ENCODE measurements around the gene MED25. TPM values are rescaled to one million over a fixed set of nuclear protein-coding genes. Genes with fewer than 3 reads are reported as not detected.

Gene MED25
- total RNA-seq, 1 donor from 2014 or later: 13.4 TPM

DNA sequence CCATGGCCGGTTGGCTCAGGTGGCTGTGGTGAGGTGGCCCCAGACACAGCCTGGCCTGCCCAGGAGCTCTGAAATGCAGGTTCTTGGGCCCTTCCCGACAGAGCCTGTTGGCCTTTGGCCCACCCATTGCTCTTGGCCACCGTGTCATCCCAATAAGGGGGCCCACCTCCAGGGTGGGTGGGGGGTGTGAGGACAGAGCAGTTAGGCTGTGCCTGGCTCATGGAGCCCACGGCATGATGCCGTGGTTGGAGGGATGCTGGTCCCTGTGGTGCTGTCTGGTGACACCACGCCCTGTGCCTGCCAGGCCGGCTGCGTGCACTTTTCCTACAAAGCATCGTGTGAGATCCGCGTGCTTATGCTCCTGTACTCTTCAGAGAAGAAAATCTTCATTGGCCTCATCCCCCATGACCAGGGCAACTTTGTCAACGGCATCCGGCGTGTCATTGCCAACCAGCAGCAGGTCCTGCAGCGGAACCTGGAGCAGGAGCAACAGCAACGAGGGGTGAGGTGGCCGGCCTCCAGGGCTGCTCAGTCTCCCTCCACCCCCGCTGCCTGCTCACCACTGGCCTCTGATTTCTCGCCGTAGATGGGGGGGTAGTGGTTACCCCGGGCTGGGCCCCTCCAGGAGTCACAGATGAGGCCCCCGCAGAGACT is 41.7 kb downstream of the MED25 start:
- no peak for DNase-seq

DNA sequence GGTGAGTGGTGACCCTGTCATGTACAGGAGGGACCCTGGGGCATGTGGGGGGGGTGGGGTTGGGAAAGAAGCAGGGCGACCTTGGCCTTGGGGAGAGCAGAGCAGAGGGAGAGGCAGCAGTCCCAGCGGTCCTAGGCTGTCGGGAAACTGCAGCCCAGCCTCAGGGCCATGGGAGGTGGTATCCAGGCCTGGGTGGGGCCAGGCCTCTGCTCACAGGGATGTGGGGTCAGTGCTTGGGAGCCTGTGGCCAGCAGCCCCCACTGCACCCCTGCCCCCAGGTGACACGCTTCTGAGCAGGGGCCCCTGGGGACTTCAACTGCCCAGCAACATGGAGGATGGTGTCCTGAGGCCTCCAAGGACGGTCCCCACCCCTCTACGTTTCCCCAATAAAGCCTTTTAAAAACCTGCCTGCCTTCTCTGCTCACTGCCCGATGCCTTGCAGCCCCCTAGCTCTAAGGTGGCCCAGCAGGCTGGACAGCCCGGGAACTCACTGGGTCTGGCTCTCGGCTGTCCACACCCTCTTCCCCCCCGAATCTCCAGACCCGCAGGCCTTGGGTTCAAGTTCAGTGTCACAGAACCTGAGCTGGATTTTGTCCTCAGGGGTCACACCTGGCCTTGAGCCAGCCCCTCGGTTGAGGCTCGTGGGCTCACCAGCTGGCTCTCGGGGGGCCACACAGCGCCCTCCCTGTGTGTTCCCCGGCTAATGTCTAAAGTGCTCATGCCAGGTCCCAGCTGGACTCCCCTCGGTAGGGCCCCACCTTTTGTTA is 42.4 kb downstream of the MED25 start:
- DNase-seq: no peak

GRCh38 chr19:49861107-49861506 is 43.0 kb downstream of the MED25 start:
- no peak for DNase-seq

DNA sequence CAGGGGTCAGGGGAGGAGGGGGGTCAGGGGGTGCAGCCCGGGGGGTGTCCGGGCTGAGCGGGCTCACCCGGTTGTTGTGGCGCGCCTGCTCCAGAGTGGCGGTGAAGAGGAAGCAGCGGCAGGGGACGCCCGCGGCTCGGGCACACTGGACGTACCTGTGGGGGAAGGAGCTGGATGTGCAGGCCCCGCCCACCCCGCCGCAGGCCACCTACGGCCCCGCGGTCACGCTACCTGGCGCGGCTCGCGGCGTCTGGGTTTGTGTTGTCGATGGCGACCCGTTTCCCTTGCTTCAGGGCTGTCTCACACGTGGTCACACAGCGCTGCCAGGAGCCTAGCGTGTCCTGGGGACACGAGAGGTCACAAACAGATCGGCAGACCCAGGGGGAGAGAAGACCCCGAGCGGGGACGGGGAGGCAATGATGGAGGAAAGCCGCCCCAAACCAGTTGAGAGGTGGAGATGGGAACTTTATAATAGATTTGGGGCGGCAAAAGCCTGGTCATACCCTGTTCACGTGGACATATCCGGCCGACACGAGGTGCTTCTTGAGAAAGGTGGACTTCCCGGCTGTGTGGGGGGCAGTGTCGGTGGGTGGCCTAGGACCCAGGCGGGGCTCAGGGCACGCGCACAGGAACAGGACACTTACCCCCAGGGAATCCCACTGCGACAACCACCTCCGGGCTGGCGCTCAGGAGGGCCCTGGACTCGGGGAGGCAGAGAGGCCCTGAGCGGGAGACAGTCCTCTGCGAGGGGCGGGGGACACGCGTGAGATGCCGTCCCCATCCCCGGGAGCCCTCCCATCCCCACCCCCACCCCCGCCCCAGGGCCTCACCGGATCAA is 43.7 kb downstream of the MED25 start:
- no peak for DNase-seq

GRCh38 chr19:49862391-49863253 is 44.5 kb downstream of the MED25 start:
- DNase-seq: peak; percentile 38

DNA sequence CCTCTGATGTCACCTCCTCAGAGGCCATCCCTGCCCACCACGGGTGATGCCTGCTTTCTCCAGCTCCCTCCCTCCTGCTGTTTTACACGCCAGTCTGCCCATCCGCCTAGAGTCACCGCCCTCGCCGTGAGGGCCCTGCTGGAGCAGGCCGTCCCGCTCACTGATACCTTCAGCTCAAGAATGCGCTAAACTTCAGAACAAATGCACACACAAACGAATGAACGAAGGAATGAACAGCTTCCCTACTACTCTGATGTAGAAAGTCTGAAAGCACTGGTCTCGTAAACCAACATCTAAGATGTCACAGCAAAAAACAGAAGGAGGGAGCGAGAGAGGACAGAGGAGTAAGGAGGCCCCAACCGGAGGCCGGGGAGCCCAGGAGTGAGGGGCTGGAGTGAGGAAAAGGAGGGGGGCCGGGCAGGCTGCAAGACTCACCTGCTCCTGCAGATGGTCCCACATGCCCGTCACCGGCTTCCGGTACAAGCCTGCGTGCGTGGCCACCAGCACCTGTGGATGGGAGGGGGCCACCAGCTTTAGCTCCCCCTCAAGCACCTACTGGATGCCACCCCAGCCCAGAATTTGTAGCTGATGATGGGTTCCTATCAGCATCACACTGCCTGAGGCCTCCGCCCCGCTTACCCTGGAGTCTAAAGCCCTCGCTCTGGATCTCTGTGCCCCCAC is 45.3 kb downstream of the MED25 start:
- no peak for DNase-seq

- no peak for DNase-seq
These were observed 45.8 kb downstream of the MED25 start for GRCh38 chr19:49863935-49864320.

- DNase-seq: no peak
These were observed 46.8 kb downstream of the MED25 start for GRCh38 chr19:49864890-49865289.

DNA sequence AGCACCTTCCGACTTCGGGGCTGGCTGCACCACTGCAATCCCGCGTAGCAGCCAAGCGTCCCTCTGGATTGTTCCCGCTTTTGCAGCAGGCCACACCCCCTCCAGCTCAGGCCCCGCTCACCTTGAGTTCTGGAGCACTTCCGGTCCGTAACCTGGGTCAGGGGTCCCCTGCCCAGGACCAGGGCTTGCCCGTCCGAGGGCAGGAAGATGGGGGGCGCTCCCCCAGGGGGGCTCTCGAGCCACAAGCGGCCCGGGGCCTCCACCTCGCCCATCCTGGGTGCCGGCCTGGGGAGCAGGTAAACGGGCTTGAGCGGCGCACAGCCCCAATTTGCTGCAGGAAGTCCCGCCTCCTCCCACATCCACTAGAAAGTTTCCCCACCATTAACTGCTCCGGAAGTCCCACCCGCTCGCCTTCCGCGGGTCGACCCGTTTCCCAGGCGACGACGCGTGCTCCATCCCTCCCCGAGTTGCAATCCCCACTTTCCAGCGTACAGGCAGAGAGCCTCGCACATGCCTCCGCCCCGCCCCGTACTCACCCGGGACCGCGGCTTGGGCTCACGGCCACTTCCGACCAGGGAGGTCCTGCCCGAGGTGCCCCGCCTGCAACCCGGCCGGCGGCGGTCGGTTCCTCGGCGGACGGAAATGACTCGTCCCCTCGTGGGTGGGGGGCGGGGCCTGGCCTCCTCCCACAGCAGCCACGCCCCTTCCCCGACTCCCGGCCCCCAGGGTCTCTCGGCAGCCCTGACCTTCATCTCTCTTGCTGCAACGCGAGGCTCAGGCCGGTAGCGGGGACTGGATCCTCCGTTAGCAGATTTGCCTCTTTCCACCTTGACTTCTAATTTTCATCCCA is 49.1 kb downstream of the MED25 start, which contains the start of gene PNKP:
TSS of gene PNKP (minus strand) at position 644 of the 850 bp plus-strand sequence. CDS start at position 272, 372 bp downstream.
- DNase-seq: peak; percentile 94

- no peak for DNase-seq
These were observed 51.0 kb downstream of the MED25 start for GRCh38 chr19:49869009-49869483.

GRCh38 chr19:49869484-49870308 is 51.6 kb downstream of the MED25 start:
- peak; percentile 100 for DNase-seq

DNA sequence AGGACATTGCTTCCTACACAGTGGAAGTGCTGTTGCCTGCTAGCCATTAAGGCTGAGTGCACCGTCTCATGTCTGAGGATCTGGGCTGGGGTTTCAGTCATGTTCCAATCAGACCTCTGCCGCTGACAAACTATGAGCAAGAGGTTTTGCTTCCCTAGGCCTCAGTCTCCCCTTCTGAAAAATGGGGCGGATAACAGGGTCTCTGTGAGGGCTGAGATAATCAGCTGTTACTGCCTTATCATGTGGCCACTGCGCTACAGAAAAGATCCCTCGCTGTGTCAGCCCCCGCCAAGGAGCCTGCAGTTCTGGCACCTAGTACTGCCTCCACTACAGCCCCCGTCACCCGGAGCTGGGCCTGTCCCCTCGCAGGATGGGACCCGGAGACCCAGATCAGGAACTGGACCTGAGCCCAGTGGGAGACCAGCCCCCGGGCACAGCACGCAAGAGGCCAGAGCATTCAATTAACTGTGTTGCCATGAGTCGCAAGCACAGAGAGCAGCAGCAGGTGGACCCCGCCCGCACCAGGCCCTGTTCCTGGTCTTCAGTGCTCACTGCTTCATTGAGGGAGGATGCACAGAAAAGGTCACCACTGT is 52.3 kb downstream of the MED25 start:
- DNase-seq: no peak

GRCh38 chr19:49871349-49871985 is 53.4 kb downstream of the MED25 start:
- DNase-seq: no peak

- no peak for DNase-seq
These were observed 54.4 kb downstream of the MED25 start for GRCh38 chr19:49872245-49873128.

DNA sequence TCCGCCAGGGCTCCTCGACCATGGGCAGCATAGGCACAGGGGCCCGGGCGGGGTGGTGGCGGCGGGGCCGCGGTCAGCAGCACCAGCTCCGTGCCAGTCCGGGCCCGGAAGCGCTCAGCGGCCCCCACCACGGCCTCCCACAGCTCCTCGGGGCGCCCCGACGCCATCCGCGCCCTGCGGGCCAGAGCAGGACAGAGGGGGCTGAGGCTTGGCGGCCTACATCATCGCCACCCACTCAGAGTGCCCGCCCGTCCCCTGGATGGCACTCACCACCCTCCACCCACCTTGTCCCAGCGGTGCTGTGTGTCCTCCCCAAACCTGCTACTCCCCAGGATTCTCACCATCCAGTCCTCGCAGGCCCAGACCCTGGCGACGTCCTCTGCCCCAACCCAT is 55.0 kb downstream of the MED25 start:
- no peak for DNase-seq

- DNase-seq: no peak
These were observed 55.7 kb downstream of the MED25 start for GRCh38 chr19:49873834-49874233.

DNA sequence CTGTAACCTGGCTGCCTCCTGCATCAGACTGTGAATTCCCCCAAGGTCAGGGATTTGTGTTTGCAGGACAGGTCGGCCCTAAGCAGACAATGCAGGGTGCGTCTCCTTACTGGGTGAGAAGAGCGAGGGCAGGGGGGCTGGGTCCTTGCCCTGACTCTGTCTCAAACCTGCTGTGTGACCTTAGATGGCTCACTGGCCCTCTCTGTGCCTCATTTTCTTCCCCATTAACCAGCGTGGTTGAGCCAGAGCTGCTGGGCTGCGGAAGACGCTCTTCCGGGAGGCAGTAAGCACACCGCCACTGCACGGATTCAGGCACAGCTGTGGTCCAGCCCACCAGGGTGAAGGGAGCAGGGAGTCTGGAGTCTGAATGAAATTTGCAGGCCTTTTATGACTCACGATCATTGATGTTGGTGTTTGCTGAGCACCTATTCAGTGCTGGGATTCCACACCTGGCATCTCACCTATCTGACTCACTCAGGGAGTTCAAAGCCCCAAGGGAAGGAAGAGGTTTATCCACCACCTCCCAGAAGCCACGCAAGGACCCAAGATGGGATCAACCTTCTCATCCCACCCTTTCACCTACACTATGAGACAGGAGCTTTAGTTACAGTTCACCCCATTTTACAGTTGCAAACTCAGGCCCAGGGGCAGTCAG is 56.5 kb downstream of the MED25 start:
- no peak for DNase-seq
